Subcutaneous adipose tissue (tissue), 4 donors: ENCODE data around the gene VLDLR. TPM values are rescaled to one million over a fixed set of nuclear protein-coding genes. Genes with fewer than 3 reads are reported as not detected.

ENCODE experiments used
- CTCF ChIP-seq: fragments of 450-650 bp; IDR thresholded peaks from one replicate; pipeline ENCODE4 v1.5.1; 2016; ENCODE audit warnings: low read depth, mild to moderate bottlenecking, control low read depth, antibody characterized with exemption, moderate library complexity
- total RNA-seq, 4 donors: library from RNA; depleted of rRNA; stranded (reverse); fragments of >200 nt; gene quantifications; one replicate each; pipeline ENCODE4 v1.1.0, GENCODE V29; 2016

VLDLR gene
- total RNA-seq, 4 donors from 2014 or later = 8.8 to 16.0 (median 14.2) TPM

- TF ChIP-seq CTCF = no peak
Observed at GRCh38 chr9:2597483-2597882, 24.1 kb upstream of the VLDLR start.

- TF ChIP-seq CTCF = no peak
Observed at GRCh38 chr9:2599896-2600295, 21.7 kb upstream of the VLDLR start.

- no peak for TF ChIP-seq CTCF
Observed at GRCh38 chr9:2600307-2600706, 21.3 kb upstream of the VLDLR start.

GRCh38 chr9:2601785-2602378, 19.7 kb upstream of the VLDLR start:
- TF ChIP-seq CTCF = no peak

GRCh38 chr9:2602704-2603116, 18.9 kb upstream of the VLDLR start:
- no peak for TF ChIP-seq CTCF

- TF ChIP-seq CTCF = no peak
Observed at GRCh38 chr9:2603621-2604020, 18.0 kb upstream of the VLDLR start.

- TF ChIP-seq CTCF = no peak
Observed at GRCh38 chr9:2605246-2605645, 16.3 kb upstream of the VLDLR start.
